ENCODE results near the gene XCL1.

XCL1 gene

GRCh38 chr1:168598892-168599291 lies 22.5 kb downstream of the XCL1 start:
- no peaks in the 10 kb centered on the region for H3K36me3 ChIP-seq (ENCODE audit: control insufficient read depth, insufficient read depth, low read length)
- no peaks in the 10 kb centered on the region for H3K27me3 ChIP-seq (replicated peaks; ENCODE audit: control insufficient read depth, insufficient read depth, low read length)
- no peak overlapping the region for H3K4me3 ChIP-seq (replicated peaks; ENCODE audit: low read depth, low read length)
- no peak for TF ChIP-seq CTCF (IDR thresholded peaks at IDR 0.05; ENCODE audit: insufficient read depth, low read length, poor library complexity, severe bottlenecking)
- no peak for DNase-seq (ENCODE audit: extremely low read depth, insufficient read length)

- H3K27me3 ChIP-seq (replicated peaks; ENCODE audit: control insufficient read depth, insufficient read depth, low read length), result no peaks in the 10 kb centered on the region
- no peak for DNase-seq (ENCODE audit: extremely low read depth, insufficient read length)
- H3K36me3 ChIP-seq (ENCODE audit: control insufficient read depth, insufficient read depth, low read length), result no peaks in the 10 kb centered on the region
- H3K4me3 ChIP-seq (replicated peaks; ENCODE audit: low read depth, low read length), result no peak overlapping the region
- TF ChIP-seq CTCF (IDR thresholded peaks at IDR 0.05; ENCODE audit: insufficient read depth, low read length, poor library complexity, severe bottlenecking), result no peak
These were observed 23.2 kb downstream of the XCL1 start for GRCh38 chr1:168599641-168600040.

- no peak for DNase-seq (ENCODE audit: extremely low read depth, insufficient read length)
- Histone ChIP-seq H3K4me3 (replicated peaks; ENCODE audit: low read depth, low read length) (no peak overlapping the region), H3K27me3 (replicated peaks; ENCODE audit: control insufficient read depth, insufficient read depth, low read length) (no peaks in the 10 kb centered on the region), H3K36me3 (ENCODE audit: control insufficient read depth, insufficient read depth, low read length) (no peaks in the 10 kb centered on the region)
- no peak for TF ChIP-seq CTCF (IDR thresholded peaks at IDR 0.05; ENCODE audit: insufficient read depth, low read length, poor library complexity, severe bottlenecking)
These were observed 24.6 kb downstream of the XCL1 start for GRCh38 chr1:168601051-168601450.

GRCh38 chr1:168603501-168604110 lies 27.2 kb downstream of the XCL1 start:
- H3K36me3 ChIP-seq (ENCODE audit: control insufficient read depth, insufficient read depth, low read length), result no peaks in the 10 kb centered on the region
- TF ChIP-seq CTCF (IDR thresholded peaks at IDR 0.05; ENCODE audit: insufficient read depth, low read length, poor library complexity, severe bottlenecking), result peak; percentile 85
- H3K27me3 ChIP-seq (replicated peaks; ENCODE audit: control insufficient read depth, insufficient read depth, low read length), result no peaks in the 10 kb centered on the region; the same call in 1 of the 2 replicates
- no peak overlapping the region for H3K4me3 ChIP-seq (replicated peaks; ENCODE audit: low read depth, low read length)
- DNase-seq (ENCODE audit: extremely low read depth, insufficient read length), result peak; percentile 3

- no peak for DNase-seq (ENCODE audit: extremely low read depth, insufficient read length)
- Histone ChIP-seq H3K4me3 (replicated peaks; ENCODE audit: low read depth, low read length) (no peak overlapping the region), H3K27me3 (replicated peaks; ENCODE audit: control insufficient read depth, insufficient read depth, low read length) (no peaks in the 10 kb centered on the region; the same call in 1 of the 2 replicates), H3K36me3 (ENCODE audit: control insufficient read depth, insufficient read depth, low read length) (no peaks in the 10 kb centered on the region)
- TF ChIP-seq CTCF (IDR thresholded peaks at IDR 0.05; ENCODE audit: insufficient read depth, low read length, poor library complexity, severe bottlenecking), result no peak
These were observed 29.0 kb downstream of the XCL1 start for GRCh38 chr1:168605443-168605842.

GRCh38 chr1:168606096-168606495 lies 29.7 kb downstream of the XCL1 start:
- Histone ChIP-seq H3K4me3 (replicated peaks; ENCODE audit: low read depth, low read length) (no peak overlapping the region), H3K36me3 (ENCODE audit: control insufficient read depth, insufficient read depth, low read length) (no peaks in the 10 kb centered on the region), H3K27me3 (replicated peaks; ENCODE audit: control insufficient read depth, insufficient read depth, low read length) (no peaks in the 10 kb centered on the region; the same call in 1 of the 2 replicates)
- TF ChIP-seq CTCF (IDR thresholded peaks at IDR 0.05; ENCODE audit: insufficient read depth, low read length, poor library complexity, severe bottlenecking), result no peak
- DNase-seq (ENCODE audit: extremely low read depth, insufficient read length), result no peak
